ENCODE data around the gene SLC25A13.

Gene SLC25A13

DNA sequence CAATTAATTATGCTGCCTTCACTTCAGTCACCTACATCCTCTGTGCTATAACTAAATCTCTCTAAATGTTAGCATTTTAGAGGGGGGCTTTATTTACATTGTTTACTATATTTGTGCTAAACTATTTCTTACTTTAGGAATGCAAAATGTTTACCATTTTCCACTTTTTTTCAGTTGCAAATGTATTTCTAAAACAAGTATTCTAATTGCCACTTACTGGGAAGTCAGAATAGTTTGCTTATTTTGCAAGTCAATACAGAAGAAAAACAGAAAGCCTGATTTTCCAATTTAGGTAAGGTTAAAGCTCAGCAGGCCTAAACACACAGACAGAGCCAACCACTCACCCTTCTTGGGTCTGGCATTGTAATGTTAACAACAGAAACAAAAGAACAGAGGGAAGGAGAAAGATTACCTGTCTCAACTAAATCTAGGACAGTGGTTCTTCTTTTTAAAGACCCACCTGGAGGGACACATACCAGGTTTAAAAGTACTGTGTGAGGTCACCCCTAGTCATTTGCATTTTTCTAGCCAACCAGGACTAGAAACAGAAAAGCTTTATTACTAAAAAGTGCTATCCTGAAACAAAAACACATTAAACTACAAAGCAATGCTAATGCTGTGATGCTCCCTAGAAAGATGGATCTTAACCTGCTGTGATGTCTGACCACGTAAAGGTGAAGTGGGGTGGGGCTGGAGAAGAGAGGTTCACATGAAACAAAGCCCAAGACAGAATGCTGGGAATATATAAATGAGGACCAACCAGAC, 178.2 kb downstream of the SLC25A13 start:
- no peak for DNase-seq

DNA sequence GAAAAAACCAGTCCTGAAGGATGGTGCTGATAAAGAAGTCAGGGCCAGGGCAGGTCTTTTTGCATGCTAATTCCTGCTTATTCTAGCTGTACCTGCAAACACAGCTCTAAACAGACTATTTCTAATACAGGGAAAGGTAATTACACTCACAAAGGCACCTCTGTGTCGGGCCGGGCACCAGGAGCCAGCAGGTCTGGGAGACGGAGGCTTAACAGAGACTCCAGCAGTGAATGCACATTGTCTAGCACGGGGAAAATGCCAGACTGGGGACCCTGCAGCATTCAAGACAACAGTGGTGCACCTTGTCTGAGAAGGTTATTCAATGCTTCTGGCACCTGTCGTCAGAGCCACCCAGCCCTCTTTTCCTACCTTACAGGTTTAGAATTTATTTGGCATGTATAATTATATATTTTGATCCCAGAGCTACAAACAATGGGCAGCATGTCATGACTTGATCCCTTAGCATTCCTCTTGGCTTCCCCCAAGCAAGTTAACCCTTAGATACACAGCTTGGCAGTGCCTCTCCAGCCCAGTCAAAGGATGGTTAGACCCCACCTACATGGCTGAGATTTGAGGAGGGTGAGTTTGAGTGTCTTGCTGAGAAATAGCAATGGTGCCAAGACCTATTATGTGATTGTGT, 185.2 kb downstream of the SLC25A13 start:
- no peak for DNase-seq

DNA sequence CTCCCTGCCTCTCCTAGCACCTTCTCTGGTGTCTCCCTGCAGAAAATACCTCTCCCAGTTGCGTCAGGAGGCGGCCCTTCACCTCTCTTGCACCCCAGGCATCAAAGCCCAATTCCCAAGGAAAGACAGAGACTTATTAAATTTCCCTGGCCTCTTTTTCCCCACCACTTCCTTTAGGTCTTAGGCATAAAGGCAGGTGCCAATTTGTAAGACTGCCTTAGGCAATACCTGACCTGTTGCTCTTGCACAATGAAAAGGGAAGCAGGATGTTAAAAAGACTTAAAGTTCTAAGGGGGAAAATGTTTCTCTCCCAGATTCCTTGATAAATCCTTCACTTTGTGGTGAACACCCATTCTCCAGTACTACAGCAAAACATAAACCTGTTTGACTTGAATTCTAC, 186.7 kb downstream of the SLC25A13 start:
- DNase-seq, result no peak

DNA sequence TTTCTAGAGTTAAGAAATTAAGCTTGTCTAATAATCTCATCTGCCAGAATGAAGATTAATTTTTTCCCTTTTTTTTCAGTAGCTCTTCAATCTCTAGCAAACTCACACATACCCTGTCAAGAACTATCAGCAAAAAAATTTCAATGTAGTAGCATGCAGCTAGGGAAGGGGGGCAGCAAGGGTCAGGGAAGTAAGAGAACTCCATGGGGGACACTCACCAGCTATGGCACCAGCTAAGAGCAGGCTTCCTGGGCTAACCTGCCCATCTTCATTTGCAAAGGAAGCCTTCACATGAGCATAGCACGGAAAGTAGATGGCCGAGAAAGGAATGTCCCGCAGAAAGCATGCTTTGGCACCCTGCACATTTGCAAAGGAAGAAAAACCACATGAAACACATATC, 190.4 kb downstream of the SLC25A13 start:
- no peak for DNase-seq

DNA sequence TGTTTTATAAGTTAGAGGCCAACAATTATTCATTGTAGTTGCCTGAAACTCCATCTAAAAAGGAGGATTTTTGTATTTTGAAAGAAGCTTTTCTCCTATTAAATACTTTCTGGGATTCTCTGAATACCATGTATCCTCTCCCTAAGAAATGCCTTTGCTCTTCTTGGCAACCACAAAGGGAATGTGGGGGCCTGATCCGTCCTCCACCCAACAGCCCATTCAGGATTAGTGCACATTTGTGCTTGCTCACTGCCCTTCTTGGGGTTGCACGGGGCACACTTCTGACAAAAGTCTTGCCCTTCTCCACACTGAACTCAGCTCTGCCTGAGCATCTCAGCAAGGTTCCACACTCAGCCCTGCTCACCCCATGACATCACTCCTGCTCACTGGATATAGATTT, 194.2 kb downstream of the SLC25A13 start:
- DNase-seq, result no peak

DNA sequence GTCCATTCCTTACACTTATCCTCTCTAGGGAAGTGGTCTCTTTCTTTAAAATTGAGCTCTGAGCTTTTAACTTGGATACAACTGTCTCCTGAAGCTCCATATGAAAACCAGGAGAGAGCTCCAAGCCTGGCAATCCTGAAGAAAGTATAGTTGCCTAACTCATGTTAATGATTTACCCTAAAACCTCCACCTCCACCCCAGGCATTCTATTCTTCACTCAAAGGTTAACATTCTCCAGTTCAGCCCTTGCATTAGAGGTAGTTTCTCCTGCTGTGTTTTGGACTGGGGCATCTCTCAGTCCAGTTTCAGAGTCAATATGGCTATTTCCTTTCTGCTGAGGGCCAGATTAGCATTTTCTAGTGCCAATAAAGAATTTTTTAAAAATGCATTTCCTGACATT, 195.5 kb downstream of the SLC25A13 start:
- no peak for DNase-seq

DNA sequence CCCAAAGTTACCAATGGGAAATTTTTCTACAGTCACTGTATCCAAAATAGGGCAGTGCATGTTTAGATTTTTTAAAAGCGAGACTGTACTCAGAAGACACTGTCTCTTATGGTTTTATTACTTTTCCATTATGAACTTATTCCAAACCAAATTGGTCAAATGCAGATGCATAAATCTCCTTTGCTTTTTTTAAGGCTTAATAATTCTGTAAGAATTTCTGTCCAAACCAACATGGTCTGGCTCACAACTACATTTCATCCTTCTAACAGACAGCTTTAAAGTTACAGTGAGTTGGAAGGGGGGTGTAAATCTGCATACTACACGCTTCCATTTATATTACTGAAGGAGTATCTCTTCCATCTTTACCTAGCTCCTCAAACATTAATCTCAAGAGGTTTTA, 199.2 kb downstream of the SLC25A13 start:
- no peak for DNase-seq

DNA sequence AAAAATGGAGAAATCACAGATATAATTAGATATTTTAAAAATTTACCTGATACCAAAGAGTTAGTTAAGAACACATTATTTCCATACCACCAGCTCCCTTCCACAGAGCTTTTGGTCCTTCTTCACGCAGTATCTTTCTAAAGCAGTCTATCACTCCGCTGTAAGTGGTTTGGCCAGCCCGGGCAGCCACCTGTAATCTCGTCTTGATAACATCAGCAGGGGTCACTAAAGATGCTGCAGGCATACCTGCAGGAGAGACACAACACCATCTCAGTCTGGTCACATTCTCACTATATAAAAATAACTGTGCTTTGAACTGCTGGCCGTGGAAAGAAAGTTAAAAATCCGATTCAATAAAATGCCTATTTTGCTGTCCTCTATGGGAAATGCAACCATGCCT, 200.1 kb downstream of the SLC25A13 start:
- no peak for DNase-seq

DNA sequence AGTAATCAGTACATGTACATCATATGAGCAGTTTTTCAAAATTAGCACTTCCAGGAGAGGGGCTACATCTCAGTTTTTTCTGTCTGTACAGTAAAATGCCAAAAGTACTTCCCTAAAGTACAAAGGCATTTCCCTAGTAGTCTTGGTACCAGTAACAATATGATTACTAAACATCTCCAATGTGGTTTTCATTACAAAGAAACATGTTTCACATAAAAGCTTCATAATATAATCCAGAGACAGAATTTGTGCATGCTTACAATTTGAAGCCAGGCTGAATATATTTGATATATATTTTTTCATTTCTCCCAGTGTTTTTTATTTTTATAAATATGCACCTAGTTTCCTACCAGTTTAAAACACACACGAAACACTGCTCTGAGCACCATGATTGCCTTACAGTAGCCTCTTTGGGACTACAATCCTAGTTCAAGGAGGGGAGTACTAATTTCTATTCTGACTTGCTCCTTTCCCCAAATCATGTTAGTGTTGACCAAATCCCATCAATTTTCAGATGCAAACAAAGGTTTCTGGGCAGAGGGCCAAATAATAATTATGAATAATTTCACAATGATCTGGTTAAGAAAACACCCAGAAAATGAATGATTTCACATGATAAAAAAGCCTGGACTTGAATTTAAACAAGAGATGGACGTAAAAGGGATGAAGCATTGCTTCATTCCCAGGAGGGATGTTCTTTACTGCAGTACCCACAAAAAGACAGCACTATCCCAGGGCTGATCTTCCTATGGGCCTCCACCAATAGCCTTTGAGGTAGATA, 201.3 kb downstream of the SLC25A13 start:
- DNase-seq, result no peak

DNA sequence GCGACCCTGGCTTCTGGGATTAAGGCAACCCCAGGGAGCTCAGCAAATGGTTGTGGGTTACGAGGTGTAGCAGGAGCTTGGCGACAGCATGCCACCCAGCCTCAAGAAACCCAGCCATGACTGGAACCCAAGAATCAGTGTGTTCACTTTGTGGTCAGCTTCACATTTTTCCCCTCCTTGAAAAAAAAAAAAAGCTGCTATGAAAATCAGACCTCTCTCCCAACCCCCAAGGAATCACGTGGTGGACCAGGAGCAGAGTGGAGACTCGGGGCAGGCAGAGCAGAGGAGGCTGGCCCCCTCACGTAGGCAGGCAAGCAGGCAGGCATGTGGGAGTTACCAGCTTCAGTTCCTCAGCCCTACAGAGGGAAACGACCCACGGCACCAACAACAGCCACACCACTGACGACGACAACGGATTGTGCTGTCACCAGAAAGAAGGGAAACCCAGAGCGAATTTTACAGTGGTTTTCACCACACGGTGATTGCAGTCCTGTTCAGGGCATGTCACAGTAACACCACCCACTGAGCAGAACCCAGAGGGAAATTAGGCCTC, 203.4 kb downstream of the SLC25A13 start:
- no peak for DNase-seq

DNA sequence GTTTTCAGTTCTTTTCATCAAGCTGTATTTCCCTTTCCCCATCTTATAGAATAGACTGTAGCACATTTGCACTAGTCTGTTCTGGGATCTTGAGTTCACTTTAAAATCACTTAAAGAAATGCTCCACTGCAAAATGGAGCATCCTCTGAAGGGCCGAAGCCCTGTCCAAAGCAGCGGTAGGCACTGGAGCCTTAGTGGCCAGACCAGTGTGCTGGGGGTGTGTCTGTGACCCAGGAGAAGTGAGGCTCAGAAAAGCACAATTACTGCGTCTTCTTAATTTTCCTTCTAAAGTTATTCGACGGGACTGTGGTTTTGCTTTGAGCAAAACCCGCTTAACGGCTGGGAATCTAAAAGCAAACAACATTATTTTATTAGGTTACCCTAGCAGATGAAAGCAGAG, 205.7 kb downstream of the SLC25A13 start:
- no peak for DNase-seq

DNA sequence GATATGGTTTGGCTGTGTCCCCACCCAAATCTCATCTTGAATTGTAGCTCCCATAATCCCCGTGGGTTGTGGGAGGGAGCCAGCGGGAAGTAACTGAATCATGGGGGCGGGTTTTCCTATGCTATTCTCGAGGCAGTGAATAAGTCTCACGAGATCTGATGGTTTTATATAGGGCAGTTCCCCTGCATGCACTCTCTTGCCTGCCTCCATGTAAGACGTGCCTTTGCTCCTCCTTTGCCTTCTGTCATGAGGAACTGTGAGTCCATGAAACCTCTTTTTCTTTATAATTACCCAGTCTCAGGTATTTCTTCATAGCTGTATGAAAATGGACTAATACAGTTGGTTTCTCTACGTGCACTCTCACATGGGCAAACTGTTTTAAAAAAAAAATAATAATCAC, 207.7 kb downstream of the SLC25A13 start:
- no peak for DNase-seq

DNA sequence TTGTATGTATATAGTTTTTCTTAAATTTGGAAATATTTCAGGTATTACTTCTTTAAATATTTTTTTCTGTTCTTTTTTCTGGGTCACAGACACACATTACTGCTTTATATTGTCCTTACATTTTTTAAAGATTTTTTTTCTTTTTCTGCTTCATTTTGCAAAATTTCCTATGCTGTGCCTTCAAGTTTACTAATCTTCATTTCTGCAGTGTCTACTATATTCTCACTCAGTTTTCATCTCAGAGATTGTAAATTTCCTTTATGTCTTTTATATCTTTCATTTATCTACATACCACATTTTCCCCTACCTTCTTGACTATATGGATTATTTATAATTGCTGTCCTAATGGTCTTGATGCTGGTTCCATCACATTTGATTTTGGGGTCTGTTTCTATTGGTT, 210.5 kb downstream of the SLC25A13 start:
- DNase-seq, result no peak

DNA sequence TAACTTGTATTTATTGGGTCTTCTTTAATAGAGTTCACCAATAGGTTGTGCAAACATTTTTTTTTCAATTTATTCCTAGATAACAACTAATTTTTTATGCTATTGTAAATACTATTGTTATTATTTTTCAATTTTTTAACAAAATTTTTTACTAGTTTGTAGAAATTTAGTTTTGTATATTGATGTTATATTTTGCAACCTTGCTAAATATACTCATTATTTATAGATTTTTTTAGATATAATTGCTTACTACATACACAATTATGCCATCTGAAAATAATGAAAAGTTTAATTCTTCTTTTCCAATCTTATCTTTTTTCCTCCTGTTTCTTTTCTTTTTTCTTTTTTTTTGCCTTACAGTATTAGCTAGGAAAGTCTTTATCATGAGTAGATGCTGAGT, 216.9 kb downstream of the SLC25A13 start:
- no peak for DNase-seq

DNA sequence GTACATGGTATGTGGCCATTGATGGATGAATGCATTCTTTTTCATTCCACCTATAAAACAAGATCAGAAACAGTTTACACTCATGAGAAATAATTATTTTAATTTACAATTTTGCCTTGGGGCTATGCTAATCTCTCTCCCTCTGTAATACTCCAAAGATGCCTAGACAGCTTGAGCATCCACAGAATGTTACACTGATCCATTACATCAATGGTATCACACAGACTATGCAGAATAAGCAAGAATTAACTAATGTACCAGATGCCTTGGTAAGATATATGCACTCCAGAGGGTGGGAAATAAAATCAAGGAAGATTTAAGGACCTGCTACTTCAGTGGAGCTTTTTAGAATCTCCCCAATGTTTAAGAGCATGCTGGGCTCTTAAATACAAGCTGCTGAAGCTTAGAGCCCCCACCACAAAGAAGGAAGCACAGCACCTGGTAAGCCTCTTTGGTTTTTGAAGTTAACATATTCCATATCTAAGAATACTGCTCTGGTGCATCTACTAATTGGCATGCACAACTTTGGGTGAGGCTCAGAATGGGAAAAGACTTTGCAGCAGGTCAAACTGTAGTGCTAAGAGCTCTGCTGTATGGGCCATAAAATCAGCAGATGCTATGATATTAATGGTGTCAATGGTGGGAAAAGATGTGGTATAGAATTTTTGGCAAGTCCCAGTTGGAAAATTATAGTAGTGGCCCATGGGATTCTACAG, 219.6 kb downstream of the SLC25A13 start:
- no peak for DNase-seq

DNA sequence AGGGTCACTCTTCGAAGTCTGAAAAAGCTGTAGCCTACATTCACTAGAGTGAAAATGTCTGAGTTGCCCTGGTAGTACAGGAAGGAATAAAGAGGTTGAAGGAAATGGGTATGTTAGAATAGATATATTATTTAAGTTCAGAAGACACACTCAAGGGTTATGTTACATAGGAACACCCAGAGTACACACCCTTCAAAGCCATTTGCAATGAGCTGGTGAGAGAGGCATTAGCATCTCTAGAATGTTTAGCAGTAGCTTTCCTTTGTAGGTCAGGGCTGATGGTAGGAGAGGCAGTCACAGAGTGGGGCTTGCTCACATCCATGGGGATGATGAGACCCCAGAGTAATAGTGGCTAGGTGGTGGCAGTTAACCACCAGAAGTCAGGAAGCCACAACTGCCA, 221.2 kb downstream of the SLC25A13 start:
- no peak for DNase-seq

DNA sequence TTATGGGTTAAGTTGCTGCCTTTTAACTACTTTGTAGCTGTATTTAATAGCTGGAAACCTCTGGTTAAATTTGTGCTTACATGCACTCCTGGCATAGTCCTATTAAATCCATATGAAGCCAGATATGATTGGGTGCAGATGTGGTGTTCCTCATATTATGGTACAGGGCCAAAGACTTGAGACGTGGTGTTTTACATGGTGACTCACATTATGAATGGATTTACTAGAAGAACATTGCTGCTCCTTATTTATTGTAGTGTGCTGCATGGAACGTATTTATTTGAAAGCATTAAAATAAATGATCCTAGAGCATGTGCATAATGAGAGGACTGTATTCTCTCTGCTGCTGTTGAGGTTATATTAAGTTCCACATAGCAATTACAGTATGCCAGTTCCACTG, 224.1 kb downstream of the SLC25A13 start:
- no peak for DNase-seq

DNA sequence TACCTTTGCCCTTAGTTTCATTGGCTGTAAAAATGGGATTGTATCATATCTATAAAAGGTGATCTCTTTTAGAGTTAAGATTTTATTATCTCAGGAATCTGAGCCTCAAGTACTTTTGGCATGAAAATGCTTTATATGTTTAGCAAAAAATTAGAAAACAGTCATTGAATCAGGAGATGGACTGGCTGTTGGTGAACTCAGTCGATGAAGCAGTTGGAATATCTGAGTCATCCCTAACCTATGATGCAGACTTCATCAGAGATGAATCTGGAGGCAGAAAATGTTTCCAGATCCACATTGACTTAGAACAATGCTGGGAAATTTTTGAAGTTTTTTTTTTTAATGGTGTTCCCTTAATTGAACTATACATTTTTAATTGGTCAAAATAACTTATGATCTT, 228.5 kb downstream of the SLC25A13 start:
- DNase-seq, result no peak

DNA sequence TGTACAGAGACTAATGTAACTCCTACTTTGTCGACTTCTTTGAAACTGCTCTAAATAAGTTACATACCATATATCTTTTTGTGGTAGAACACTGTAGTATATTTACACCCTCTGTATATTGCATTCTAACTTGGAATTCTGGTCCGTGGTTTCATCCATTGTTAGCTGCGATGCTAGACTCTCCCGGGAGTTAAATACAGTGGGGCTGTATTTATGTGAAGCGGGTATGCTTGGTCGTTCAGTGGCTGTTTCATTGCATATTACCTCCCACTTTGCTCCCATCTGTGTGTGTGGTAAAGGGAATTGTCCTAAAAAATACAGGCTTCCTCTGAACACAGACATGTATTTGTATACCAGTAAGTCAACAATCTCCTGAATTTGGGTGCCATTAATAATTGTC, 231.1 kb downstream of the SLC25A13 start:
- DNase-seq, result no peak

DNA sequence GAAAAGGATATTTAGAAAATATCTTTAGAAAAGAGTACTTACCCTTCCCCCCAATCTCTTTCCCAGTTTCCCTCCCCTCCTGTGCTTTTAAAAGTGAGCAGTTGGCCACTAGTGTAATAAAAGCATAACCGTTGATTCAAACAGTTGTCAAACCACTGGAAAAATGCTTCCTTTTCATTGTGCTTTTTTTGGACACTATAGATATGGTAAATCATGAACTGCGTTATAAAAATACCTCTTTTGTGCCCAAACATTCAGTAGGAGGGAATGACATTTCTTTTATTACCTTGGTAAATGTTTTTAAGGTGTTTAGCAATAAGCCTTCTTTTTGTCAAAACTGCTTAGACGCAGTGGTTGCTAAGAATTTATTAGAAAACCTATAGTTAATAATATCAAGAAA, 232.4 kb downstream of the SLC25A13 start:
- DNase-seq, result no peak

DNA sequence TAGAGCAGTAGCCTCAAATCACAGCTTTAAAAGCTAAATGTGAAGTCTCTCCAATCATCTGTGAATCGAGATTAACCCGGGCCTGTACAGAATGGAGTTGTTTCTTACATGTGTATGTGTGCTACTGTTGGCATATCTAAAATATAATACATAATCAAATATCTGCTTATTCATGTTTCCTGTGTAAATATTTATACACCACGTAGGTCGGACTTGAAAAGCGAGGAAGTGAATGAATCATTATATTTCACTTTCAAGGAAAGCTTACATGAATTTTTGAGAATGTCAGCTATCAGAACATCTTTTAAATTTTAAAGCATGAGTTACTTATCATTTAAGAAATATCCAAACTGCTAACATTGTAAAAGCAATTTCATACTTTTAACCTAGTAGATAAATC, 233.3 kb downstream of the SLC25A13 start:
- DNase-seq, result no peak

DNA sequence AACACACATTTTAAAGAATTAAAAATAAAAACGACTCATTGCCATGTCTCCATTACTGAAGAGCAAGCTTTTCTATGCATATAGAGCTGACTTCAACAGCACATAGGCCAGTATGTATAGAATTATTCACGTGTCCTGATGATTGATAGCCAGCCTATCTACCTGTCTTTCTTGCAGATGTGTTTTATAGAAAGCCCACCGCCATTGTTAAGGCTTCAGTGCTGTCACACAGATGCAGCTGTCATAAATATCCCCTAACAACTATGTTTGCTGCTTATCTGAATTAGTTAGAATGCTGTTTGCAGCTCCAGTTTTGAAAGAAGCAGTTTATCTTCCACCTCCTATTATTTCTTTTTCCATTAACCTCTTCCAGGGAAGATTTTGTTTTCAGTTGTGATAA, 235.9 kb downstream of the SLC25A13 start:
- no peak for DNase-seq

DNA sequence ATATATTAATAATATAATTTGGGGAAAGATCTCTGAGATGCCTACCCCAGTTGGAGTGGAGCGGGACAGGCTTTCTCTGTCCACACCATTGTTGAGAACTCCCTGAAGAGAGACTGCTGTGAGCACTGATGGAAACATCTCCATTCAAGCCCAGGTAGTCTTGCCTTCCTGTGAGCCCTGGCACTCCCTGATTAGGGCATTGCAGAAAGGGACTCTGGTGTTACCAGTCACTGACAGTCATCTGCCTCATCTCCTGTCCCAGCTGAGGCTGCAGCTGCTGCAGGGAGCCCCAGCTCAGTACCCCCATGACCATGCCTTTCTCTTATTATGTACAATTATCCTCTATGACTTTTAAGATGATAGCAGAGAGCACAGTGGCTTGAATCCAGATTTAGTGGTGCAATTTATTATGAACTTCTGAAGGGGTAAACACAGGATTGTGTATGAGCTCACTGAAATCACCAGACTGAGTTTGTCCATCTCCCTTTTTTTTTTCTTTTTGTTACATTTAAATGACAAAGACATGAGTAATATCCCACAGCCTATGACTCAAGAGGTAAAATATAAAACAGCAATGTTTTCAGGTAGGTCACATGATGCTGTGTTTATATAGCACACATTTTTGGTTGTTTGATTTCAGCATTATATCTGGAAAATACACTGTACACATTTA, 236.9 kb downstream of the SLC25A13 start:
- DNase-seq, result no peak

Measured in NCI-H1694 treated with DMSO at 0.1 percent for 48 hours (cell line).